K562 (cell line): ENCODE measurements around the gene CTF1. TPM values are rescaled to one million over a fixed set of nuclear protein-coding genes. Genes with fewer than 3 reads are reported as not detected.

Experiments
- BACH1 ChIP-seq: fragments of 200-800 bp; sonication (Bioruptor generic); IDR thresholded peaks from 2 replicates; pipeline ENCODE4 v1.6.1; 2016; ENCODE audit warnings: missing genetic modification characterization, missing compliant biosample characterization
- CREBBP ChIP-seq: IDR thresholded peaks from one replicate; pipeline ENCODE4 v1.6.1; 2012; ENCODE audit warnings: low read depth, mild to moderate bottlenecking, control low read depth, inconsistent platforms, low read length
- EGR1 ChIP-seq: fragments of 450-650 bp; conservative IDR thresholded peaks from 2 replicates; pipeline ENCODE4 v1.6.1; 2017; ENCODE audit warnings: mild to moderate bottlenecking
- EZH2 ChIP-seq: IDR thresholded peaks from 2 replicates; pipeline ENCODE4 v1.6.1; 2012; ENCODE audit warnings: low read depth, mild to moderate bottlenecking, inconsistent platforms, low read length, borderline replicate concordance
- HNRNPK ChIP-seq: fragments of 200-400 bp; formaldehyde crosslinking; IDR thresholded peaks from one replicate; pipeline ENCODE4 v1.6.1; 2018; ENCODE audit warnings: mild to moderate bottlenecking, low read depth, low read length; ENCODE audit not compliant: poor library complexity, severe bottlenecking
- KHSRP ChIP-seq: fragments of 450-650 bp; IDR thresholded peaks from 2 replicates; pipeline ENCODE4 v1.6.1; 2017
- MAZ ChIP-seq, 2 experiments: fragments of 450-650 bp in 1 of 2; sonication (generic) in 1 of 2; formaldehyde crosslinking; IDR thresholded peaks in 1 of 2; conservative IDR thresholded peaks in 1 of 2; 2 replicates each; pipeline versions ENCODE4 v1.4.0 to v1.5.0; 2020; ENCODE audit warnings: mild to moderate bottlenecking in 1 of 2, missing genetic modification reagents in 1 of 2
- MCM2 ChIP-seq: fragments of 450-650 bp; IDR thresholded peaks from 2 replicates; pipeline ENCODE4 v1.6.1; 2017; ENCODE audit warnings: low read depth, mild to moderate bottlenecking
- MTA2 ChIP-seq: fragments of 450-650 bp; IDR thresholded peaks from 2 replicates; pipeline ENCODE4 v1.6.1; 2016; ENCODE audit warnings: low read depth
- NFATC3 ChIP-seq: fragments of 450-650 bp; IDR thresholded peaks from 2 replicates; pipeline ENCODE4 v1.6.1; 2017; ENCODE audit warnings: mild to moderate bottlenecking
- NFIC ChIP-seq: fragments of 450-650 bp; IDR thresholded peaks from 2 replicates; pipeline ENCODE4 v1.6.1; 2017; ENCODE audit warnings: mild to moderate bottlenecking, inconsistent platforms
- NFRKB ChIP-seq: fragments of 450-650 bp; IDR thresholded peaks from 2 replicates; pipeline ENCODE4 v1.6.1; 2016; ENCODE audit warnings: low read depth
- NR1H2 ChIP-seq: sonication (generic); formaldehyde crosslinking; IDR thresholded peaks from 2 replicates; pipeline ENCODE4 v1.4.0; 2020; ENCODE audit warnings: mild to moderate bottlenecking, missing genetic modification reagents
- PCBP1 ChIP-seq: fragments of 200-400 bp; formaldehyde crosslinking; IDR thresholded peaks from 2 replicates; pipeline ENCODE4 v1.6.1; 2018; ENCODE audit warnings: mild to moderate bottlenecking, low read depth, low read length; ENCODE audit not compliant: poor library complexity, severe bottlenecking
- PTBP1 ChIP-seq: fragments of 200-400 bp; formaldehyde crosslinking; IDR thresholded peaks from 2 replicates; pipeline ENCODE4 v1.6.1; 2017; ENCODE audit warnings: low read depth, low read length
- RBM39 ChIP-seq: fragments of 200-400 bp; formaldehyde crosslinking; optimal IDR thresholded peaks from 2 replicates; pipeline ENCODE3; 2018; ENCODE audit warnings: low read depth, low read length
- SMAD2 ChIP-seq: fragments of 150-350 bp; IDR thresholded peaks from 2 replicates; pipeline ENCODE4 v1.6.1; 2014; ENCODE audit warnings: low read depth, mild to moderate bottlenecking, low read length
- THRAP3 ChIP-seq: fragments of 450-650 bp; IDR thresholded peaks from 2 replicates; pipeline ENCODE4 v1.6.1; 2016; ENCODE audit warnings: mild to moderate bottlenecking, inconsistent platforms, borderline replicate concordance
- TRIM28 ChIP-seq: fragments of 450-650 bp; IDR thresholded peaks from 2 replicates; pipeline ENCODE4 v1.6.1; 2017
- WHSC1 ChIP-seq: IDR thresholded peaks from one replicate; pipeline ENCODE4 v1.6.1; 2012; ENCODE audit warnings: low read length, control low read depth, inconsistent platforms
- ZNF165 ChIP-seq: fragments of 250-450 bp; sonication (Bioruptor Pico); IDR thresholded peaks from 2 replicates; pipeline ENCODE4 v1.4.0; 2020; ENCODE audit warnings: borderline replicate concordance
- ZNF212 ChIP-seq: fragments of 450-650 bp; formaldehyde crosslinking; IDR thresholded peaks from 2 replicates; pipeline ENCODE4 v1.4.0; 2020; ENCODE audit warnings: mild to moderate bottlenecking
- ZNF23 ChIP-seq: fragments of 250-450 bp; sonication (Bioruptor Pico); IDR thresholded peaks from 2 replicates; pipeline ENCODE4 v1.4.0; 2020; ENCODE audit warnings: mild to moderate bottlenecking
- polyA plus RNA-seq, 8 experiments: library from polyadenylated mRNA; depleted of rRNA in 4 of 8; stranded (reverse) in 5 of 8; unstranded in 3 of 8; fragments of >200 nt; fragmentation: Nextera tagmentation in 2 of 8; fragmentation: Illumina TruSeq in 1 of 8; extraction: Ambion mirVana in 2 of 8; extraction: Trizol in 1 of 8; gene quantifications; 2 replicates each; pipeline versions ENCODE4 v1.2.1 to v1.2.3, GENCODE V29; 2011 to 2014; ENCODE audit warnings: inconsistent platforms in 1 of 8, missing spikeins in 1 of 8
- total RNA-seq, 7 experiments: library from RNA; depleted of rRNA in 6 of 7; stranded (reverse); fragments of >200 nt in 6 of 7; fragmentation: Illumina TruSeq in 2 of 7; extraction: Trizol in 2 of 7; gene quantifications; 2 replicates each; pipeline versions ENCODE4 v1.2.1 to v1.2.3, GENCODE V29; 2011 to 2021; ENCODE audit warnings: low replicate concordance in 1 of 7
- TF ChIP-seq, protein P1 (sequence below): fragments of 250-450 bp; sonication (Bioruptor Pico); IDR thresholded peaks from 2 replicates; pipeline ENCODE4 v1.5.1; 2021; ENCODE audit warnings: mild to moderate bottlenecking
- TF ChIP-seq, protein P2 (sequence below), 2 experiments: fragments of 450-650 bp in 1 of 2; sonication (generic) in 1 of 2; formaldehyde crosslinking; conservative IDR thresholded peaks; 2 replicates each; pipeline versions ENCODE4 v1.4.0 to v1.8.1; 2020 to 2022; ENCODE audit warnings: mild to moderate bottlenecking in 1 of 2, missing genetic modification reagents in 1 of 2
- TF ChIP-seq, protein P3 (sequence below): fragments of 250-450 bp; sonication (Bioruptor Pico); IDR thresholded peaks from 2 replicates; pipeline ENCODE4 v1.8.0; 2021; ENCODE audit warnings: moderate library complexity, mild to moderate bottlenecking, inconsistent platforms
- TF ChIP-seq, protein P4 (sequence below): sonication (generic); formaldehyde crosslinking; IDR thresholded peaks from 2 replicates; pipeline ENCODE4 v1.8.1; 2023; ENCODE audit warnings: mild to moderate bottlenecking, missing genetic modification reagents

CTF1 gene
- total and polyA plus RNA-seq, 9 of the 15 experiments (the other 6 are each of a cell fraction or from before 2014, with no cell fraction given), result 0.24 to 2.5 (median 0.44) TPM

DNA sequence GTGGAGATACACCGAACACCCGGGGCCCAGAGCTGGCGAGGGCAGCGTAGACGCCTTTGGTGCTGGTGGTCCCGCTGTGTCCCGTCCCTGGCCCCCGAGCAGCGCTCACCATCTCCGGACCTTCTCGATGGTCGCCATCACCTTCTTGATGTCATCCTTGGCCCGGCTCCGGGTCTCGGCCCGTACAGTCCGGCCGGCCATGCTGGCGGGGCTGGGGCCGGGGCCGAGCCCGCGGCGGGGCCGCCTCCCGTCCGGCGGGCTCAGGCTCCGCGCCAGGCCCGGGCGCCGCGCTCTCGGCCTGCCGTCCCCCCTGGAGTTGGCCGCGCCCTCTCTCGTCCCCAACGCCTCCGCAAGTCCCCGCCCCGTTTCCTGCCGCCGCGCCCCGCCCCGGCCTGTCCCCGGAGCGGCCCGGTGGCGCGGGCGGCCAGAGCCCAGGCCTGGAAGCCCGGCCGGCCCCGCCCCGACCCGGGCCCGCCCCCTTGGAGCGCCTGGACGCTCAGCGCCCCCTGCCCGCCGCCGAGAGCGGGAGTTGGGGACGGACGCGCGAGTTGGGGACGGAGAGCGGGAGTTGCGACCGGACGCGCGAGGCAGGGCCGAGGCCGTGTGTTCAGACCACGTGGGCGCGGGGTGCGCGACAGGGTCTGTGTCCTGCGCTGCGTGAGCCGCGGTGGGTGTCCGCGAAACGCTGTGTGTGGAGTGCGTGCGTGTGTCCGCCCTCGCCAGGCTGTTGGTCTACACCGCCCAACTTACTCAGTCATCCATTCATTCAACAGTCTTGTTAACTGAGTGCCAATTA, 2.5 kb upstream of the CTF1 start, which contains the start of gene BCL7C (continued):
- TF ChIP-seq, protein P1, sequence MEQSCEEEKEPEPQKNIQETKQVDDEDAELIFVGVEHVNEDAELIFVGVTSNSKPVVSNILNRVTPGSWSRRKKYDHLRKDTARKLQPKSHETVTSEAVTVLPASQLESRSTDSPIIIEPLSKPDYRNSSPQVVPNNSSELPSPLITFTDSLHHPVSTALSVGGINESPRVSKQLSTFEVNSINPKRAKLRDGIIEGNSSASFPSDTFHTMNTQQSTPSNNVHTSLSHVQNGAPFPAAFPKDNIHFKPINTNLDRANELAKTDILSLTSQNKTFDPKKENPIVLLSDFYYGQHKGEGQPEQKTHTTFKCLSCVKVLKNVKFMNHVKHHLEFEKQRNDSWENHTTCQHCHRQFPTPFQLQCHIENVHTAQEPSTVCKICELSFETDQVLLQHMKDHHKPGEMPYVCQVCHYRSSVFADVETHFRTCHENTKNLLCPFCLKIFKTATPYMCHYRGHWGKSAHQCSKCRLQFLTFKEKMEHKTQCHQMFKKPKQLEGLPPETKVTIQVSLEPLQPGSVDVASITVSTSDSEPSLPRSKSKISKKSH (CRISPR knock-in tag), result no peak
- TF ChIP-seq NFRKB (peak; percentile 70; the same call in 1 of the 2 replicates), MAZ (CRISPR knock-in tag; conservative IDR thresholded peaks at IDR 0.05 in 1 of 2, IDR thresholded peaks at IDR 0.05 in 1 of 2) (peak; percentile 77 to 82), NR1H2 (CRISPR knock-in tag) (peak; percentile 96), SMAD2 (no peak), TRIM28 (no peak), PCBP1 (no peak), BACH1 (tag) (no peak), NFIC (peak; percentile 32), HNRNPK (no peak), ZNF23 (CRISPR knock-in tag) (no peak), KHSRP (no peak), EZH2 (no peak), THRAP3 (no peak), MCM2 (no peak), PTBP1 (no peak), MTA2 (no peak), NFATC3 (no peak), CREBBP (no peak), EGR1 (peak; percentile 36; the same call in 1 of the 2 replicates), WHSC1 (no peak), ZNF212 (CRISPR knock-in tag) (no peak), RBM39 (no peak), ZNF165 (CRISPR knock-in tag) (no peak)
- TF ChIP-seq, protein P2, sequence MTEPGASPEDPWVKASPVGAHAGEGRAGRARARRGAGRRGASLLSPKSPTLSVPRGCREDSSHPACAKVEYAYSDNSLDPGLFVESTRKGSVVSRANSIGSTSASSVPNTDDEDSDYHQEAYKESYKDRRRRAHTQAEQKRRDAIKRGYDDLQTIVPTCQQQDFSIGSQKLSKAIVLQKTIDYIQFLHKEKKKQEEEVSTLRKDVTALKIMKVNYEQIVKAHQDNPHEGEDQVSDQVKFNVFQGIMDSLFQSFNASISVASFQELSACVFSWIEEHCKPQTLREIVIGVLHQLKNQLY (CRISPR knock-in tag; conservative IDR thresholded peaks at IDR 0.05), result peak in 1 of 2 experiments; percentile 99; a peak in 2 of 4 replicates
- TF ChIP-seq, protein P3, sequence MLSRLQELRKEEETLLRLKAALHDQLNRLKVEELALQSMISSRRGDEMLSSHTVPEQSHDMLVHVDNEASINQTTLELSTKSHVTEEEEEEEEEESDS (CRISPR knock-in tag), result no peak
- TF ChIP-seq, protein P4, sequence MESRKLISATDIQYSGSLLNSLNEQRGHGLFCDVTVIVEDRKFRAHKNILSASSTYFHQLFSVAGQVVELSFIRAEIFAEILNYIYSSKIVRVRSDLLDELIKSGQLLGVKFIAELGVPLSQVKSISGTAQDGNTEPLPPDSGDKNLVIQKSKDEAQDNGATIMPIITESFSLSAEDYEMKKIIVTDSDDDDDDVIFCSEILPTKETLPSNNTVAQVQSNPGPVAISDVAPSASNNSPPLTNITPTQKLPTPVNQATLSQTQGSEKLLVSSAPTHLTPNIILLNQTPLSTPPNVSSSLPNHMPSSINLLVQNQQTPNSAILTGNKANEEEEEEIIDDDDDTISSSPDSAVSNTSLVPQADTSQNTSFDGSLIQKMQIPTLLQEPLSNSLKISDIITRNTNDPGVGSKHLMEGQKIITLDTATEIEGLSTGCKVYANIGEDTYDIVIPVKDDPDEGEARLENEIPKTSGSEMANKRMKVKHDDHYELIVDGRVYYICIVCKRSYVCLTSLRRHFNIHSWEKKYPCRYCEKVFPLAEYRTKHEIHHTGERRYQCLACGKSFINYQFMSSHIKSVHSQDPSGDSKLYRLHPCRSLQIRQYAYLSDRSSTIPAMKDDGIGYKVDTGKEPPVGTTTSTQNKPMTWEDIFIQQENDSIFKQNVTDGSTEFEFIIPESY (CRISPR knock-in tag), result peak; percentile 82
